GM12878 (cell line): Measurements from ENCODE around the gene IL23R. TPM values are rescaled to one million over a fixed set of nuclear protein-coding genes. Genes with fewer than 3 reads are reported as not detected.
A peak's percentile ranks its signal among the peaks of the same experiment; 100 is the strongest.

Source experiments
- BHLHE40 ChIP-seq, 2 experiments: fragments of 450-650 bp in 1 of 2; IDR thresholded peaks; 2 replicates each; pipeline ENCODE4 v1.6.1; 2011 to 2017; ENCODE audit warnings: low read depth in 2 of 2, borderline replicate concordance in 1 of 2, improper control_type of control experiment in 1 of 2, low read length in 1 of 2, mild to moderate bottlenecking in 1 of 2
- ETV6 ChIP-seq, 2 experiments: fragments of 450-650 bp in 1 of 2; IDR thresholded peaks in 1 of 2; conservative IDR thresholded peaks in 1 of 2; 2 replicates each; pipeline ENCODE4 v1.6.1; 2014; ENCODE audit warnings: antibody characterized with exemption in 1 of 2, borderline replicate concordance in 1 of 2, low read depth in 1 of 2, mild to moderate bottlenecking in 1 of 2, moderate library complexity in 1 of 2
- FOXM1 ChIP-seq: IDR thresholded peaks from 2 replicates; pipeline ENCODE4 v1.6.1; 2012; ENCODE audit warnings: low read depth, mild to moderate bottlenecking, inconsistent platforms, low read length, moderate library complexity
- HDGF ChIP-seq: fragments of 450-650 bp; IDR thresholded peaks from 2 replicates; pipeline ENCODE4 v1.6.1; 2016; ENCODE audit warnings: antibody characterized with exemption
- JUND ChIP-seq: IDR thresholded peaks from 2 replicates; pipeline ENCODE4 v1.6.1; 2012; ENCODE audit warnings: low read depth, mild to moderate bottlenecking, low read length, improper control_type of control experiment, moderate library complexity
- MAX ChIP-seq: IDR thresholded peaks from 2 replicates; pipeline ENCODE4 v1.6.1; 2012; ENCODE audit warnings: low read depth, low read length, improper control_type of control experiment
- NBN ChIP-seq: fragments of 450-650 bp; IDR thresholded peaks from 2 replicates; pipeline ENCODE4 v1.6.1; 2016
- NFXL1 ChIP-seq: fragments of 450-650 bp; IDR thresholded peaks from 2 replicates; pipeline ENCODE4 v1.6.1; 2017; ENCODE audit warnings: antibody characterized with exemption, mild to moderate bottlenecking, borderline replicate concordance
- POLR2AphosphoS2 ChIP-seq: IDR thresholded peaks from 2 replicates; pipeline ENCODE4 v1.6.1; 2011; ENCODE audit warnings: low read depth, mild to moderate bottlenecking, low read length, improper control_type of control experiment, moderate library complexity
- RCOR1 ChIP-seq: conservative IDR thresholded peaks from 2 replicates; pipeline ENCODE4 v1.6.1; 2012; ENCODE audit warnings: low read depth, low read length, improper control_type of control experiment
- SIN3A ChIP-seq: IDR thresholded peaks from 2 replicates; pipeline ENCODE4 v1.6.1; 2012; ENCODE audit warnings: low read depth, low read length, improper control_type of control experiment
- SREBF1 ChIP-seq: IDR thresholded peaks from 2 replicates; pipeline ENCODE4 v1.6.1; 2012; ENCODE audit warnings: mild to moderate bottlenecking, low read length
- USF2 ChIP-seq: IDR thresholded peaks from 2 replicates; pipeline ENCODE4 v1.6.1; 2011; ENCODE audit warnings: low read depth, low read length, improper control_type of control experiment, borderline replicate concordance
- ZBTB11 ChIP-seq: fragments of 450-650 bp; formaldehyde crosslinking; IDR thresholded peaks from 2 replicates; pipeline ENCODE4 v1.5.0; 2022; ENCODE audit warnings: mild to moderate bottlenecking, missing genetic modification characterization
- ZBTB33 ChIP-seq: fragments of 450-650 bp; IDR thresholded peaks from 2 replicates; pipeline ENCODE4 v1.6.1; 2017; ENCODE audit warnings: mild to moderate bottlenecking
- ZZZ3 ChIP-seq: IDR thresholded peaks from 2 replicates; pipeline ENCODE4 v1.6.1; 2011; ENCODE audit warnings: low read depth; ENCODE audit not compliant: control insufficient read depth, insufficient read length
- polyA plus RNA-seq, 11 experiments: library from polyadenylated mRNA; depleted of rRNA in 4 of 11; unstranded in 6 of 11; stranded (reverse) in 5 of 11; fragments of >200 nt; fragmentation: Nextera tagmentation in 4 of 11; fragmentation: Illumina TruSeq in 1 of 11; extraction: Ambion mirVana in 4 of 11; extraction: Trizol in 1 of 11; gene quantifications; 1 replicate in 1 of 11; 2 replicates in 10 of 11; pipeline versions ENCODE4 v1.2.1 to v1.2.3, GENCODE V29; 2011 to 2016; ENCODE audit warnings: inconsistent platforms in 2 of 11, missing spikeins in 2 of 11, low read depth in 1 of 11
- total RNA-seq, 4 experiments: library from RNA; depleted of rRNA in 3 of 4; stranded (reverse); fragments of >200 nt in 3 of 4; fragmentation: Illumina TruSeq in 1 of 4; extraction: Trizol in 1 of 4; gene quantifications; 2 replicates each; pipeline versions ENCODE4 v1.2.1 to v1.2.3, GENCODE V29; 2013 to 2021
- TF ChIP-seq, protein P1 (sequence below): fragments of 450-650 bp; IDR thresholded peaks from 2 replicates; pipeline ENCODE4 v1.6.1; 2016; ENCODE audit warnings: mild to moderate bottlenecking, moderate library complexity, borderline replicate concordance
- TF ChIP-seq, protein P2 (sequence below): fragments of 450-650 bp; IDR thresholded peaks from 2 replicates; pipeline ENCODE4 v1.6.1; 2017; ENCODE audit warnings: borderline replicate concordance

Gene IL23R
- total and polyA plus RNA-seq, 10 of the 15 experiments (the other 5 are each of a cell fraction or from before 2014, with no cell fraction given) = 0.16 to 6.4 (median 0.59) TPM

DNA sequence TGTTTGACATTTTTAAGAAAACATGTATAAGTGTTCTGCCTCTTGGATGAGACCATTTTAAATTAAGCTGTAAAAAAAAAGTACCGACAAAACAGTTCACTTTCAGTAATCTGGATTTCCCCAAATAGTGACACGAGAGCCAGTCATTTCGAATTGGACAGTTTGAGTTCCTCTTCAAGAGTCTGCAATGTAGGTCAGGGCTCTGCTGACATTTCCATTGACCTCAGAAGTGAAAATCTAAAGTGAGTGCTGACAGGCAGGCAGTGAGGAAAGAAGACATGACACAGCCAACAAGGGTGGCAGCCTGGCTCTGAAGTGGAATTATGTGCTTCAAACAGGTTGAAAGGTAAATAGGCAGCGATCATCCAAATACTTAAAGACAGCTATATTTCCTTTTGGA lies at the start of gene IL23R (continued):
- TF ChIP-seq BHLHE40 (IDR thresholded peaks at IDR 0.05; ENCODE audit: borderline replicate concordance in 1 of 2, low read depth in 2 of 2, low read length in 1 of 2) = peak; percentile 81 to 87
- TF ChIP-seq FOXM1 = peak; percentile 93
- TF ChIP-seq, protein P1, sequence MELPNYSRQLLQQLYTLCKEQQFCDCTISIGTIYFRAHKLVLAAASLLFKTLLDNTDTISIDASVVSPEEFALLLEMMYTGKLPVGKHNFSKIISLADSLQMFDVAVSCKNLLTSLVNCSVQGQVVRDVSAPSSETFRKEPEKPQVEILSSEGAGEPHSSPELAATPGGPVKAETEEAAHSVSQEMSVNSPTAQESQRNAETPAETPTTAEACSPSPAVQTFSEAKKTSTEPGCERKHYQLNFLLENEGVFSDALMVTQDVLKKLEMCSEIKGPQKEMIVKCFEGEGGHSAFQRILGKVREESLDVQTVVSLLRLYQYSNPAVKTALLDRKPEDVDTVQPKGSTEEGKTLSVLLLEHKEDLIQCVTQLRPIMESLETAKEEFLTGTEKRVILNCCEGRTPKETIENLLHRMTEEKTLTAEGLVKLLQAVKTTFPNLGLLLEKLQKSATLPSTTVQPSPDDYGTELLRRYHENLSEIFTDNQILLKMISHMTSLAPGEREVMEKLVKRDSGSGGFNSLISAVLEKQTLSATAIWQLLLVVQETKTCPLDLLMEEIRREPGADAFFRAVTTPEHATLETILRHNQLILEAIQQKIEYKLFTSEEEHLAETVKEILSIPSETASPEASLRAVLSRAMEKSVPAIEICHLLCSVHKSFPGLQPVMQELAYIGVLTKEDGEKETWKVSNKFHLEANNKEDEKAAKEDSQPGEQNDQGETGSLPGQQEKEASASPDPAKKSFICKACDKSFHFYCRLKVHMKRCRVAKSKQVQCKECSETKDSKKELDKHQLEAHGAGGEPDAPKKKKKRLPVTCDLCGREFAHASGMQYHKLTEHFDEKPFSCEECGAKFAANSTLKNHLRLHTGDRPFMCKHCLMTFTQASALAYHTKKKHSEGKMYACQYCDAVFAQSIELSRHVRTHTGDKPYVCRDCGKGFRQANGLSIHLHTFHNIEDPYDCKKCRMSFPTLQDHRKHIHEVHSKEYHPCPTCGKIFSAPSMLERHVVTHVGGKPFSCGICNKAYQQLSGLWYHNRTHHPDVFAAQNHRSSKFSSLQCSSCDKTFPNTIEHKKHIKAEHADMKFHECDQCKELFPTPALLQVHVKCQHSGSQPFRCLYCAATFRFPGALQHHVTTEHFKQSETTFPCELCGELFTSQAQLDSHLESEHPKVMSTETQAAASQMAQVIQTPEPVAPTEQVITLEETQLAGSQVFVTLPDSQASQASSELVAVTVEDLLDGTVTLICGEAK = 0 out of 2 replicates have a peak, but pooled peaks have one; percentile 8
- TF ChIP-seq HDGF = 0 out of 2 replicates have a peak, but pooled peaks have one; percentile 45
- 0 out of 2 replicates have a peak, but pooled peaks have one; percentile 28 for TF ChIP-seq RCOR1
- no peak for TF ChIP-seq ZBTB33
- TF ChIP-seq ZBTB11 (CRISPR knock-in tag) = no peak
- TF ChIP-seq ETV6 (conservative IDR thresholded peaks at IDR 0.05 in 1 of 2, IDR thresholded peaks at IDR 0.05 in 1 of 2; ENCODE audit: borderline replicate concordance in 1 of 2, low read depth in 1 of 2) = peak in 1 of 2 experiments; percentile 68; a peak in 1 of 4 replicates
- peak; percentile 87 for TF ChIP-seq NBN
- TF ChIP-seq SREBF1 = no peak
- TF ChIP-seq USF2 = no peak
- no peak for TF ChIP-seq NFXL1
- no peak for TF ChIP-seq MAX
- TF ChIP-seq JUND = peak; percentile 36; the same call in 1 of the 2 replicates
- no peak for TF ChIP-seq POLR2AphosphoS2
- TF ChIP-seq, protein P2, sequence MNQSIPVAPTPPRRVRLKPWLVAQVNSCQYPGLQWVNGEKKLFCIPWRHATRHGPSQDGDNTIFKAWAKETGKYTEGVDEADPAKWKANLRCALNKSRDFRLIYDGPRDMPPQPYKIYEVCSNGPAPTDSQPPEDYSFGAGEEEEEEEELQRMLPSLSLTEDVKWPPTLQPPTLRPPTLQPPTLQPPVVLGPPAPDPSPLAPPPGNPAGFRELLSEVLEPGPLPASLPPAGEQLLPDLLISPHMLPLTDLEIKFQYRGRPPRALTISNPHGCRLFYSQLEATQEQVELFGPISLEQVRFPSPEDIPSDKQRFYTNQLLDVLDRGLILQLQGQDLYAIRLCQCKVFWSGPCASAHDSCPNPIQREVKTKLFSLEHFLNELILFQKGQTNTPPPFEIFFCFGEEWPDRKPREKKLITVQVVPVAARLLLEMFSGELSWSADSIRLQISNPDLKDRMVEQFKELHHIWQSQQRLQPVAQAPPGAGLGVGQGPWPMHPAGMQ = no peak
- no peak for TF ChIP-seq SIN3A
- no peak for TF ChIP-seq ZZZ3
